ENCODE measurements around the gene CACNB3. TPM values are rescaled to one million over a fixed set of nuclear protein-coding genes. Genes with fewer than 3 reads are reported as not detected.

CACNB3 gene
- total RNA-seq, 4 donors from 2014 or later, result 9.4 to 39.2 (median 30.1) TPM

DNA sequence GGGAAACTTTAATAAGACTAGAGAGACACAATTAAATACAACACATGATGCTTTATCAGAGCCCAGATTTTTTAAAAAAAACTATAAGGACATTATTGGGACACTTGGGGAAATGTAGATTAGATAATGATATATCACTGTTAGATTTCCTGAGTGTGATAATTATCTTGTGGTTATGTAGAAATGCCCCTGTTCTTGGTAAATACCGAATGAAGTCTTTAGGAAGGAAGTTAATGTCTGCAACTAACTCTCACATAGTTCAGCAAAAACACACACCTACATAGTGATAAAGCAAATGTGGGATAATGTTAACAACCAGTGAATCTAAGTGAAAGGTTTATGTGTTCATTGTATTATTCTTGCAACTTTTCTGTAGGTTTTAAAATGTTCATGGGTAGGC is 14.6 kb upstream of the CACNB3 start:
- no peak for ATAC-seq
- Histone ChIP-seq H3K27me3 (peaks cover 18% of the 10 kb centered on the region), H3K4me3 (no peak overlapping the region), H3K4me1 (no peaks in the 10 kb centered on the region), H3K27ac (no peak overlapping the region), H3K9me3 (no peaks in the 10 kb centered on the region), H3K36me3 (no peaks in the 10 kb centered on the region)
- WGBS, 2 donors (ENCODE audit: low coverage in 1 of 2), result 53 to 82% methylated on average over 1 of the region's 1 CpG
- TF ChIP-seq, protein P1, sequence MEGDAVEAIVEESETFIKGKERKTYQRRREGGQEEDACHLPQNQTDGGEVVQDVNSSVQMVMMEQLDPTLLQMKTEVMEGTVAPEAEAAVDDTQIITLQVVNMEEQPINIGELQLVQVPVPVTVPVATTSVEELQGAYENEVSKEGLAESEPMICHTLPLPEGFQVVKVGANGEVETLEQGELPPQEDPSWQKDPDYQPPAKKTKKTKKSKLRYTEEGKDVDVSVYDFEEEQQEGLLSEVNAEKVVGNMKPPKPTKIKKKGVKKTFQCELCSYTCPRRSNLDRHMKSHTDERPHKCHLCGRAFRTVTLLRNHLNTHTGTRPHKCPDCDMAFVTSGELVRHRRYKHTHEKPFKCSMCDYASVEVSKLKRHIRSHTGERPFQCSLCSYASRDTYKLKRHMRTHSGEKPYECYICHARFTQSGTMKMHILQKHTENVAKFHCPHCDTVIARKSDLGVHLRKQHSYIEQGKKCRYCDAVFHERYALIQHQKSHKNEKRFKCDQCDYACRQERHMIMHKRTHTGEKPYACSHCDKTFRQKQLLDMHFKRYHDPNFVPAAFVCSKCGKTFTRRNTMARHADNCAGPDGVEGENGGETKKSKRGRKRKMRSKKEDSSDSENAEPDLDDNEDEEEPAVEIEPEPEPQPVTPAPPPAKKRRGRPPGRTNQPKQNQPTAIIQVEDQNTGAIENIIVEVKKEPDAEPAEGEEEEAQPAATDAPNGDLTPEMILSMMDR (IDR thresholded peaks at IDR 0.05), result no peak
- TF ChIP-seq POLR2A (IDR thresholded peaks at IDR 0.05) (no peak), POLR2AphosphoS5 (IDR thresholded peaks at IDR 0.05) (no peak), EP300 (IDR thresholded peaks at IDR 0.05) (no peak)

DNA sequence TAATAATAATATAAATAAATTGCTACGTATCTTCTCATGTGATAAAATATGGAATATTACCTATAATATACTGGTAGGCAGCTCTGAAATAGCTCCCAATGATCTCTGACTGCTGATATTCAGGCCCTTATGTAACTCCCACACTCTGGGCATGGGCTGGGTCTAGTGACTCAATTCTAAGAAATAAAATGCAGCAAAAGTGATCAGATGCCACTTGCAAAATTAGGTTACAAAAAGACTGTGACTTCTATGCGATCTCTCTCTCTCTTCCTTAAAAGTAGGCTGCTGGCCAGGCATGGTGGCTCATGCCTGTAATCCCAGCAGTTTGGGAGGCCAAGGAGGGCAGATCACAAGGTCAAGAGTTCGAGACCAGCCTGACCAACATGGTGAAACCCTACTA is 10.3 kb upstream of the CACNB3 start:
- Histone ChIP-seq H3K9me3 (no peaks in the 10 kb centered on the region), H3K27me3 (no peaks in the 10 kb centered on the region), H3K4me3 (no peak overlapping the region), H3K36me3 (no peaks in the 10 kb centered on the region), H3K27ac (no peak overlapping the region), H3K4me1 (peaks cover 0 to 27% (median 0%) of the 10 kb centered on the region in 3 donors)
- TF ChIP-seq, protein P1 (IDR thresholded peaks at IDR 0.05), result no peak
- TF ChIP-seq POLR2A (IDR thresholded peaks at IDR 0.05) (no peak), EP300 (IDR thresholded peaks at IDR 0.05) (no peak), POLR2AphosphoS5 (IDR thresholded peaks at IDR 0.05) (no peak)
- 84 to 90% methylated on average over 3 of the region's 3 CpGs for WGBS, 2 donors (ENCODE audit: low coverage in 1 of 2)
- ATAC-seq, result no peak

DNA sequence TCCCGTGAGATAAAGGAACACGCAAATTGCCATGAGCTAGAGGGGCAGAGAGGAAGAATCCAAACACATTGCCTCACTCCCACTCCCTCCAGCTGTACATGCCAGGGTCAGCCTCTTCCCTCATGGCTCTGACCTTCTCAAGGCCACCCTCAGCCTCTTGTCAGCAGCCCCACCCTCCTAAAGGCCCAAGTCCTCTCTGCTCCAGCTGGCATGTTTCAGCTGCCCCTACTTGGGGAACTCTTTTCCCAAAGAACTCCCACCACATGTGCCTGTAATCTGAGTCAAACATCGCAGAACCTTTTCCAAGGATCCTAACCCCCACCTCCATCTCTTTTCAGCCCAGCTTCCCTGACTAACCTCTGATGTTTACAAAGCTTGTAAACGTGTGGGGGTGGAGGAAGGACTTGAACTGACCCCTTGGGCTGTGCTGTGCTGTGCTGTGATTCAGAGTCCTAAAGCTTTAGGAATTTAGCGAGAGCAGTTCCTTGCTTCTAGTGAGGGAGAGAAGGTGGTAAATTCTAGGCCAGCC is 7.3 kb upstream of the CACNB3 start:
- 31 to 100% methylated on average over 1 to 3 of the region's 5 CpGs for WGBS, 2 donors (ENCODE audit: low coverage in 1 of 2)
- H3K4me3 ChIP-seq, result no peak overlapping the region
- no peak for TF ChIP-seq EP300 (IDR thresholded peaks at IDR 0.05)
- peak; percentile 67 for TF ChIP-seq POLR2AphosphoS5 (IDR thresholded peaks at IDR 0.05)
- peaks cover 0 to 47% (median 9%) of the 10 kb centered on the region in 3 donors for H3K4me1 ChIP-seq
- H3K9me3 ChIP-seq, result no peaks in the 10 kb centered on the region
- no peaks in the 10 kb centered on the region for H3K36me3 ChIP-seq
- no peak for ATAC-seq
- H3K27ac ChIP-seq, result peak overlapping the region in 3 of 4 donors; percentile 45 to 94 (median 56)
- H3K27me3 ChIP-seq, result no peaks in the 10 kb centered on the region

DNA sequence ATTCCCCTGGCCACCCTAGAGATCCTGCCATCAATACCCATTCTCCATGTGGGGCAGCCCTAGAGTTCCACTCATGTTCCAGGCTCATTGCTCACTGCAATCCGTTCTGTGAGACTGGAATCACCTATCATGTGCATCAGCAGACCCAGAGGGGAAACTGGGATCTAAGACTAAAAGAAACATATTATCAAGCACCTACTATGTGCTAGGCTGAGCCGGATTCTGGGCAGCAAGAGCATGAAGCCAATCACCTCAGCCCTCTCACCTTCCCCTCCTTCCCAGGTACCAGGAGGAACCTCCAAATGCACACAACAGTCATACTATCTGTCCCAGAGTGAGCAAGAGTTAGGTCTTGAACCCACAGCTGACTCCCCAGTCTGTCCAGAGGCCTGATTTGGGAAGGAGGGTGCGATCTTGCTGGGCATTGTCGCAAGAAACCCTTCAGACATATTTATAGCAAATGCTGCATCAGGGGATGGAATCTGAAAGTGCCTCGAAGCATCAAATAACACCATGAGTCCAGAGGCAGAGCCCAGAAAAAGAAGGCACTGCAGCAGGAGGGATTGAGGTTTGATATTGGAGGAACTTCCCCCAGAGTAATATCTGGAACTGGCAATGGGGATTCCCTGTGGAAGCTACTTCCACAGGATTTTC is 6.7 kb upstream of the CACNB3 start:
- TF ChIP-seq EP300 (IDR thresholded peaks at IDR 0.05) (no peak), POLR2A (IDR thresholded peaks at IDR 0.05) (no peak), POLR2AphosphoS5 (IDR thresholded peaks at IDR 0.05) (no peak)
- TF ChIP-seq, protein P1 (IDR thresholded peaks at IDR 0.05), result no peak
- H3K27me3 ChIP-seq, result no peaks in the 10 kb centered on the region
- H3K27ac ChIP-seq, result peak overlapping the region in 3 of 4 donors; percentile 45 to 94 (median 56)
- no peaks in the 10 kb centered on the region for H3K9me3 ChIP-seq
- H3K4me1 ChIP-seq, result peaks cover 0 to 53% (median 14%) of the 10 kb centered on the region in 3 donors
- no peak overlapping the region for H3K4me3 ChIP-seq
- no peak for ATAC-seq
- WGBS, 2 donors (ENCODE audit: low coverage in 1 of 2), result 59% methylated on average over 4 of the region's 5 CpGs; no CpG with 5 or more reads in 1 of the 2 donors
- no peaks in the 10 kb centered on the region for H3K36me3 ChIP-seq

DNA sequence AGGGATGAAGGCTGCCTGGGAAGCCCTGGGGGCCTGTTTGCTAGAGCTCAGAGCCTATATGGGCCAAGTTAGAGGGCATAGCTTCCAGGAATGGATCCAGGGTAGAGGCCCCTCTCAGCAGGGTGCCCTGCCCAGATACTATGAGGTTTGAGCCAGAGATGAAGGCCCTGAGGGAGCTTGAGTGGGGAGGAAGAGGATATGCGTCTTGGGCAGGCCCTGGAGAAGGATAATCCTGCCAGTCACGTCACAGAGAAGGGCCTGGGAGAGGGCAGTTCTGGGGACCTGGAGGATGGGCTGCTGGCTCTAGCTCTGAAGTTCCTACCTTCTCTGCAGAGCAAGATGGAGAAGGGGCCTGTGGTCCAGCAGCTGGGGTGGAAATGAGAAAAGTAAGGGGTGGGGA is 5.9 kb upstream of the CACNB3 start:
- H3K4me3 ChIP-seq, result no peak overlapping the region
- TF ChIP-seq EP300 (IDR thresholded peaks at IDR 0.05), result no peak
- TF ChIP-seq POLR2A (IDR thresholded peaks at IDR 0.05), result no peak
- TF ChIP-seq POLR2AphosphoS5 (IDR thresholded peaks at IDR 0.05), result no peak
- TF ChIP-seq, protein P1 (IDR thresholded peaks at IDR 0.05), result no peak
- peak overlapping the region in 1 of 4 donors; percentile 94 for H3K27ac ChIP-seq
- H3K9me3 ChIP-seq, result no peaks in the 10 kb centered on the region
- no peaks in the 10 kb centered on the region for H3K27me3 ChIP-seq
- WGBS, 2 donors (ENCODE audit: low coverage in 1 of 2), result 35 to 50% methylated on average over 2 of the region's 2 CpGs
- H3K36me3 ChIP-seq, result no peaks in the 10 kb centered on the region
- ATAC-seq, result no peak
- H3K4me1 ChIP-seq, result peaks cover 0 to 61% (median 20%) of the 10 kb centered on the region in 3 donors
